ENCODE data around the gene SENP6. TPM values are rescaled to one million over a fixed set of nuclear protein-coding genes. Genes with fewer than 3 reads are reported as not detected.

SENP6 gene
- polyA plus RNA-seq, 1 donor from 2014 or later: 113 TPM

DNA sequence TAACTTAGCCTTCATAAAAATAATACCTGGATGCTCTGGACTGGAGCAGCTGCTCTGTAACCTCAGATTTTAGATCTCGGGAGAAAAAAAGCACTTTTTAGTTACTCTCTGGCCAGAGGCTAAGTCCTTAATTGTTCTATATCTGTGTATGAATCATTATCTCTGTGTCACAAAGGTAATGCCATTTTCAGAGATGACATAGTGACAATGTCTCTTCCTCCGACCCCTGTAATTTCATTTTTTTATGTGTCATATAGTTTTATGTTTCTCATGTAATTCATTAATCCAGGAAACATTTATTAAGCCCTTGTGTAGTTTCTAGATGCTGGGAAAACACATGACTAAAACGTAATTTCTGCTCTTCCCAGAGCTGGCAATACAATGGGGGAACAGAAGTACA, 55.6 kb downstream of the SENP6 start:
- peaks cover 7% of the 10 kb centered on the region for H3K36me3 ChIP-seq (ENCODE audit: insufficient read depth, low read length)
- no peak overlapping the region for H2AFZ ChIP-seq (ENCODE audit: low read depth, low read length)
- H3K4me3 ChIP-seq (ENCODE audit: low read length): no peak overlapping the region
- H3K27me3 ChIP-seq (ENCODE audit: insufficient read depth, low read depth, low read length): no peaks in the 10 kb centered on the region
- no peak overlapping the region for H3K27ac ChIP-seq (ENCODE audit: low read length)
- no peaks in the 10 kb centered on the region for H3K9me3 ChIP-seq (ENCODE audit: low read length)
- H4K20me1 ChIP-seq (ENCODE audit: insufficient read depth): no peaks in the 10 kb centered on the region
- H3F3A ChIP-seq (ENCODE audit: insufficient read depth, low read length, poor library complexity, severe bottlenecking): no peaks in the 10 kb centered on the region
- no peak overlapping the region for H3K4me2 ChIP-seq (ENCODE audit: low read length)
- TF ChIP-seq RAD21 (conservative IDR thresholded peaks at IDR 0.05): no peak
- TF ChIP-seq SMC3 (conservative IDR thresholded peaks at IDR 0.05; ENCODE audit: poor library complexity): no peak
- TF ChIP-seq POLR2AphosphoS5 (IDR thresholded peaks at IDR 0.05): no peak
- TF ChIP-seq, protein P1, sequence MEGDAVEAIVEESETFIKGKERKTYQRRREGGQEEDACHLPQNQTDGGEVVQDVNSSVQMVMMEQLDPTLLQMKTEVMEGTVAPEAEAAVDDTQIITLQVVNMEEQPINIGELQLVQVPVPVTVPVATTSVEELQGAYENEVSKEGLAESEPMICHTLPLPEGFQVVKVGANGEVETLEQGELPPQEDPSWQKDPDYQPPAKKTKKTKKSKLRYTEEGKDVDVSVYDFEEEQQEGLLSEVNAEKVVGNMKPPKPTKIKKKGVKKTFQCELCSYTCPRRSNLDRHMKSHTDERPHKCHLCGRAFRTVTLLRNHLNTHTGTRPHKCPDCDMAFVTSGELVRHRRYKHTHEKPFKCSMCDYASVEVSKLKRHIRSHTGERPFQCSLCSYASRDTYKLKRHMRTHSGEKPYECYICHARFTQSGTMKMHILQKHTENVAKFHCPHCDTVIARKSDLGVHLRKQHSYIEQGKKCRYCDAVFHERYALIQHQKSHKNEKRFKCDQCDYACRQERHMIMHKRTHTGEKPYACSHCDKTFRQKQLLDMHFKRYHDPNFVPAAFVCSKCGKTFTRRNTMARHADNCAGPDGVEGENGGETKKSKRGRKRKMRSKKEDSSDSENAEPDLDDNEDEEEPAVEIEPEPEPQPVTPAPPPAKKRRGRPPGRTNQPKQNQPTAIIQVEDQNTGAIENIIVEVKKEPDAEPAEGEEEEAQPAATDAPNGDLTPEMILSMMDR (IDR thresholded peaks at IDR 0.05; ENCODE audit: poor library complexity, severe bottlenecking): no peak
- no peak for TF ChIP-seq MXI1 (conservative IDR thresholded peaks at IDR 0.05; ENCODE audit: poor library complexity, severe bottlenecking)
- TF ChIP-seq EZH2 (IDR thresholded peaks at IDR 0.05; ENCODE audit: borderline replicate concordance, insufficient read depth, low read length, poor library complexity, severe bottlenecking): no peak
- TF ChIP-seq, protein P2, sequence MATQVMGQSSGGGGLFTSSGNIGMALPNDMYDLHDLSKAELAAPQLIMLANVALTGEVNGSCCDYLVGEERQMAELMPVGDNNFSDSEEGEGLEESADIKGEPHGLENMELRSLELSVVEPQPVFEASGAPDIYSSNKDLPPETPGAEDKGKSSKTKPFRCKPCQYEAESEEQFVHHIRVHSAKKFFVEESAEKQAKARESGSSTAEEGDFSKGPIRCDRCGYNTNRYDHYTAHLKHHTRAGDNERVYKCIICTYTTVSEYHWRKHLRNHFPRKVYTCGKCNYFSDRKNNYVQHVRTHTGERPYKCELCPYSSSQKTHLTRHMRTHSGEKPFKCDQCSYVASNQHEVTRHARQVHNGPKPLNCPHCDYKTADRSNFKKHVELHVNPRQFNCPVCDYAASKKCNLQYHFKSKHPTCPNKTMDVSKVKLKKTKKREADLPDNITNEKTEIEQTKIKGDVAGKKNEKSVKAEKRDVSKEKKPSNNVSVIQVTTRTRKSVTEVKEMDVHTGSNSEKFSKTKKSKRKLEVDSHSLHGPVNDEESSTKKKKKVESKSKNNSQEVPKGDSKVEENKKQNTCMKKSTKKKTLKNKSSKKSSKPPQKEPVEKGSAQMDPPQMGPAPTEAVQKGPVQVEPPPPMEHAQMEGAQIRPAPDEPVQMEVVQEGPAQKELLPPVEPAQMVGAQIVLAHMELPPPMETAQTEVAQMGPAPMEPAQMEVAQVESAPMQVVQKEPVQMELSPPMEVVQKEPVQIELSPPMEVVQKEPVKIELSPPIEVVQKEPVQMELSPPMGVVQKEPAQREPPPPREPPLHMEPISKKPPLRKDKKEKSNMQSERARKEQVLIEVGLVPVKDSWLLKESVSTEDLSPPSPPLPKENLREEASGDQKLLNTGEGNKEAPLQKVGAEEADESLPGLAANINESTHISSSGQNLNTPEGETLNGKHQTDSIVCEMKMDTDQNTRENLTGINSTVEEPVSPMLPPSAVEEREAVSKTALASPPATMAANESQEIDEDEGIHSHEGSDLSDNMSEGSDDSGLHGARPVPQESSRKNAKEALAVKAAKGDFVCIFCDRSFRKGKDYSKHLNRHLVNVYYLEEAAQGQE (IDR thresholded peaks at IDR 0.05; ENCODE audit: borderline replicate concordance): no peak
- no peak for TF ChIP-seq TAF1 (IDR thresholded peaks at IDR 0.05; ENCODE audit: low read depth)
- TF ChIP-seq EP300 (conservative IDR thresholded peaks at IDR 0.05; ENCODE audit: poor library complexity, severe bottlenecking): no peak
- no peak overlapping the region for H3K9ac ChIP-seq (ENCODE audit: low read length)
- no peaks in the 10 kb centered on the region for H3K9me2 ChIP-seq (ENCODE audit: insufficient read depth, low read length)
- H3K79me2 ChIP-seq (replicated peaks; ENCODE audit: insufficient read depth, low read length): no peaks in the 10 kb centered on the region

DNA sequence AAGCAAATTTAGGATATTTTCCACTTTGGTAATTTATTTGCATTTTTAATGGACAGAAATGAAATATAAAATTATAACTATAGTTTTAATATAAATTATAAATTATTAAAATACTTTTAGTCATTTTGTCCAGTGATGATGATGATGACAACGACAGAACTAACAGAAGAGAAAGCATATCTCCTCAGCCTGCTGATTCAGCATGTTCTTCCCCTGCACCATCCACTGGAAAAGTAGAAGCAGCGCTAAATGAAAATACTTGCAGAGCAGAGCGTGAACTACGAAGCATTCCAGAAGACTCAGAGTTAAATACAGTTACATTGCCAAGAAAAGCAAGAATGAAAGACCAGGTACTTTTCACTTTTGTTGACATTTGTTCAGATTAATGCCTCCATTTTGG, 64.9 kb downstream of the SENP6 start:
- Histone ChIP-seq H3K9me3 (ENCODE audit: low read length) (no peaks in the 10 kb centered on the region), H3K27me3 (ENCODE audit: insufficient read depth, low read depth, low read length) (no peaks in the 10 kb centered on the region), H2AFZ (ENCODE audit: low read depth, low read length) (no peak overlapping the region), H3K9me2 (ENCODE audit: insufficient read depth, low read length) (no peaks in the 10 kb centered on the region), H3K9ac (ENCODE audit: low read length) (no peak overlapping the region), H3K36me3 (ENCODE audit: insufficient read depth, low read length) (peaks cover 5% of the 10 kb centered on the region), H3F3A (ENCODE audit: insufficient read depth, low read length, poor library complexity, severe bottlenecking) (no peaks in the 10 kb centered on the region), H4K20me1 (ENCODE audit: insufficient read depth) (no peaks in the 10 kb centered on the region), H3K27ac (ENCODE audit: low read length) (no peak overlapping the region), H3K4me3 (ENCODE audit: low read length) (no peak overlapping the region), H3K4me2 (ENCODE audit: low read length) (no peak overlapping the region), H3K79me2 (replicated peaks; ENCODE audit: insufficient read depth, low read length) (no peaks in the 10 kb centered on the region)
- TF ChIP-seq SMC3 (conservative IDR thresholded peaks at IDR 0.05; ENCODE audit: poor library complexity) (no peak), MXI1 (conservative IDR thresholded peaks at IDR 0.05; ENCODE audit: poor library complexity, severe bottlenecking) (no peak), POLR2AphosphoS5 (IDR thresholded peaks at IDR 0.05) (no peak), TAF1 (IDR thresholded peaks at IDR 0.05; ENCODE audit: low read depth) (no peak), EP300 (conservative IDR thresholded peaks at IDR 0.05; ENCODE audit: poor library complexity, severe bottlenecking) (no peak), EZH2 (IDR thresholded peaks at IDR 0.05; ENCODE audit: borderline replicate concordance, insufficient read depth, low read length, poor library complexity, severe bottlenecking) (no peak), RAD21 (conservative IDR thresholded peaks at IDR 0.05) (no peak)
- TF ChIP-seq, protein P1 (IDR thresholded peaks at IDR 0.05; ENCODE audit: poor library complexity, severe bottlenecking): no peak
- TF ChIP-seq, protein P2 (IDR thresholded peaks at IDR 0.05; ENCODE audit: borderline replicate concordance): no peak

Data from neural cell (in vitro differentiated cells).